COLO829 (cell line): ENCODE results near the gene RNU11.
A peak's percentile ranks its signal among the peaks of the same experiment; 100 is the strongest.
"Not testable (repeated sequence)": the region's sequence is repeated elsewhere in the genome, so short reads cannot be mapped to it uniquely, and the experiment has no call there.

Source experiments
- DNase-seq: peaks from one replicate; pipeline ENCODE4 v3.0.0; 2012; ENCODE audit warnings: low spot score

The RNU11 gene

DNA sequence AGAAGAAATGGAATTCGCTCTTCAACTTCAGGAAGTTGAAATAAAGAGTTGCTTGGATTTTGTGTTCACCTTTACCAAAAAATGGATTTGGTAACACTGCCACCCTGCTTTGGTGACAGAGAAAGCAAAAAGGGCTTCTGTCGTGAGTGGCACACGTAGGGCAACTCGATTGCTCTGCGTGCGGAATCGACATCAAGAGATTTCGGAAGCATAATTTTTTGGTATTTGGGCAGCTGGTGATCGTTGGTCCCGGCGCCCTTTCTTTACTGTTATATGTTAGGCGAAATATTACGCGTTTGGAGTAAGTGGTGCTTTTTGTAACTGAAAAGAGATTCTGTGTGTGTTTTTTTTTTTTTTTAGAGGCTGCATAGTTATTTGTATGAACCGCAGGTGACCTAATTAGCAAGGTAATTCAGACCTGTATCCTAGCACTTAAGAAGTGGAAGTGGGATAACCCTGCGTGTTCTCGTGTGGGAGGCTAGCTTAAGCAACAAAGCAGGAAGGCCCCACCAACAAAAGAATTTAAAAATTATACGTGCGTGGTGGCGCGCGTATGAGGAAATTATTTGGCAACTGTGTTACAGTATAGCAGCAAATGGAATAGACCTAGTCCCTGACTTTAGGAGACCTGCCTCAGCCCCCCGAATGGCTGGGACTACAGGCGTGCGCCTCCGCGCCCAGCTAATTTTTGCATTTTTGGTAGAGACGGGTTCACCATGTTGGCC lies at the start of gene RNU11:
Gene RNU11, plus strand, starts transcription at position 127 of the 725 bp plus-strand sequence.
- DNase-seq: peak; percentile 93

DNA sequence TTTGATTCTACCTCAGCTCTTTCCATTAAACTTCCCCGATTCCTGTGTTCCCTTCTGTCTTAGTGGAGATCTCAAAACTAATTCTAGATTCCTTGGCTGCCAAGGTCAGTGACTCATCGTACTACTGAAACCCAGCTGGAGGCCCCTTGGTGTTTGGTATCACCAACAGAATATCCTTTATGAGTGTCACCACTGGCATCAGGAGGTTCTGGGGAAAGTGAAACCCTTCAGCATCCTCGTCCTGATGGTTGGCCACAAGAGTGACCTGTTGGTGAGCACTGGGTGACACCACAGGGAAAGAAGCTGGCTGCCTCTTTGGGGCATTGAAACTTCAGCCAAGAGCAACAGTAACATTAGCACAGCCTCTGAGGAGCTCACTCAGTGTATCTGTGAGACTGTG lies 46.7 kb upstream of the RNU11 start:
- peak; percentile 53 for DNase-seq

DNA sequence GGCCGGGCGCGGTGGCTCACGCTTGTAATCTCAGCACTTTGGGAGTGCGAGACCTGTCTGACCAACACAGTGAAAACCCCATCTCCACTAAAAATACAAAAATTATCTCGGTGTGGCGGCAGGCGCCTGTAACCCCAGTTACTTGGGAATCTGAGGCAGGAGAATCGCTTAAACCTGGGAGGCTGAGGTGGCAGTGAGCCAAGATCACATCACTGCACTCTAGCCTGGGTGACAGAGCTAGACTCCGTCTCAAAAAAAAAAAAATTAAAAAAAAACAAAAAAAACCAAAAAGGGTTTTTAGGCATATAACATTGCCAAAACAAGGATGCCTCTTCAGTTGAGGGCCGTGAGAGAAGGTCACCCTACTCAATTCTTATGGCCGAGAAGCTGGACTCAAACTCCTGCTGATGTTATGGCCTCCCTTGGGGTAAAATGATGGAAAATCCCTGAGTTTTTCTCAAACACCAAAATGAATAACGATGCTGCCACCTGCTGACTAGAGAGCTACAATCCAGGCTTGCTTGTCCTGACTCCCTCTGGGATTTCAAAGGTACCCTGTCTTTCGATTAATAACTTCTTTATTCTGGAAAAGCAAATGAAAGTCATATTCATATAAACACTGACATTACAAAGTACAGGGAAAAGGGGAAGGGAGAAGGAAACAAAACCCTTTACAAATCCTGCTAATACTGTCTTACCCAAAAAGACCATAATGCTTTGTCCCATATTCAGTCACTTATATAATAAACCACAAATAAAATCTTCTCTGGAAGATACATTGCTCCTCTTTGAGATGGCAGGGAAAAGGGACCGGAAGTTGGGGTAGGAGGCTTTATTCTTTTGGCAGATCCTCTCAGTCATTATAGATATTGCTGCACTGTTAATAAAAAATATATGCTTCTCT lies 45.6 kb upstream of the RNU11 start:
- DNase-seq: peak; percentile 66

DNA sequence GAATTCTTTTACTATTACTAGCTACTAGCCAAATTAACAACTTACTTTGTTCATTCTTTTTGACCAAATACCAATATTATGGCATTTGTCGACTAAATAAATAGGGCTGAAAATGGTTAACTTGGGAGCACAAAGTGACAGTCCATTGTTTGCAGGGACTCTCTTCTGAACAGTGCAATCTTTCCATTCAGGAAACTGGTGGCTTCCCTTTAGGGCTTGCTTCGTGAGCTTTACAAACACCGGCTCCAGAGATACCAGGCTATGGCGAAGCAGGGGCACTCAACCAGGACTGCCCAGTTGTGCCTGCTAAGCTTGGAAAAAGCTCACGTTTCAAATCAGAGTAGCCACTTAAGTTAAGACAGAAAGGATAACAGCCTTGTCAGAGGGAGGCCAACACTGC lies 44.0 kb upstream of the RNU11 start:
- no peak for DNase-seq

DNA sequence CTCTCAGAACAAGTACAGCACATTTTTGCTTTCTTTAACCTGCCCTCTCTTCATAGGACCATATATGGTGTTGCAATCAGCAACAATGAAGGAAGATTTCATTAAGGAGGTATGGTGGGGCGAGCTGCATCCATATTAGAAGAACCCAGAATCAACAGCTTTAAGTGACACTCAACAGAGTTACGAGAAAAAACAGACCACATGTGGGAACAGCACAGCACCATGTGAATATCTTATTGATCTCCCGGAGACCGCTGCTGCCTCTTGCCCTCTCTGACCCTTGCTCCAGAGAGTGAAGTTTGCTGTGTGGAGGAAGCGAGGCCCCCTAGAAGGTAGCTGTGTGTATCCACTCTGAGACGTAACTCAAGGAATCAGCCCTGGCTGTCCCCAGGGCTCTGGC lies 43.4 kb upstream of the RNU11 start:
- DNase-seq: no peak

DNA sequence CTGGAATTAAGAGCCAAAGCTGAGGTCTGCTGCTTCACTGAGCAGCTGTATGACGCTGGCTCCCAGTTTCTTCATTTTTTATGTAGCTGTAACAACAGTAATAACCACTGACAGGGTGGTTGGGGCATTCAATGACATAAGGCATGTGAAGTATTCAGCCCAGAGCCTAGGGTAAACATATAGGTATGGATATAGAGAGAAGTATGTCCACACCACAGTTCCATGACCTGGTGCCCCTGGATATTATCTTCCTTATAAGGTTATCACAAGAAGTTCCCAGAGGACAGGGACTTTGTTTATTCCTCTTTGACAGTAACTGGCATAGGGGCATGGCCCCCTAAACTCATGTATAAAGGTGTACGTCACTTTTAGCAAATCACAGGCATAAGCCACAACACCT lies 41.6 kb upstream of the RNU11 start:
- no peak for DNase-seq

DNA sequence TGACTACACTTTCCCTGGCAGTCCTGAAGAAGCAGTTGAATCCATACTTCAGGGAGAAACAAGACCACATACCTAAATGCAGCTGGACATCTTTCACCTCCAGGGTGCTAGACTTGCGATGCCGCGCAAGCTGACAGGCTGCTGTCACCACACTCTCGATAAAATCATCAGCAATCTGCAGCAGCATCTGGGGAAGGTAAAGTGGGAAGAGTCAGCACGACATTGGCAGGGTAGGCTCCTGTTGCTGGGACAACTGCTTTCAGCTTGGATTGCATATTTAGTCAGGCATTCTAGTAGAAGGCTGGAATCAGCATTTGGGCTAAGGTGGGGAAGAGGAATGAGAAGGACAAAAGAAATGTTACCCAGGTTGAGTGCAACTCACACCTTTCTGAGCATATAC lies 35.2 kb upstream of the RNU11 start:
- no peak for DNase-seq

DNA sequence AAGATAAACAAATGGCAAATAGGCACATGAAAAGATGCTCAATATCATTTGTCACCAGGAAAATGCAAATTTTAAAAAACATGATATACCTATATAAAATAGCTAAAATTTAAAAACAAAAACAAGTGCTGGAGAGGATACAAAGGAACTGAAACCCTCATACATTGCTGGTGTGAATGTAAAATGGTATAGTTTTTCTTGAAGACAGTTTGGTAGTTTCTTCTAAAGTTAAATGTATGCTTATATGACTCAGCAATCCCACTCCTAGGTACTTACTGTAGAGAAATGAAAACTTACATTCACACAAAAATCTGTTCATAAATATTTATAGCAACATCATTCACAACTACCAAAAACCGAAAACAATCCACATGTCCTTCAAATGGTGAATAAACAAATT lies 16.7 kb upstream of the RNU11 start:
- DNase-seq: no peak

DNA sequence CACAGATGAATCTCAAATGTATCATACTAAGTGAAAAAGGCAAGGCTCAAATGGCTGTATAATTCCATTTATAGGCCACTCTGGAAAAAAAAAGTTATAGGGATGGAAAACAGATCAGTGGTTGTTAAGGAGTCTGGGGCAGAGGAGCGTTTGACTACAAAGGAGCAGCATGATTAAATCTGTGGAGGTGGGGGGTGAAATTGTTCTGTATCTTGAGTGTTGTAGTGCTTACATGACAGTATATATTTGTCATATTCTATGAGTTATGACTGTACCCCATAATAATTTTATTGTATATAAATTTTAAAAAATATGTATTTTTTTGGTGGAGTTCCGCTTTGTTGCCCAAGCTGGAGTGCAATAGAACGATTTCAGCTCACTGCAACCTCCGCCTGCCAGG lies 15.8 kb upstream of the RNU11 start:
- no peak for DNase-seq

DNA sequence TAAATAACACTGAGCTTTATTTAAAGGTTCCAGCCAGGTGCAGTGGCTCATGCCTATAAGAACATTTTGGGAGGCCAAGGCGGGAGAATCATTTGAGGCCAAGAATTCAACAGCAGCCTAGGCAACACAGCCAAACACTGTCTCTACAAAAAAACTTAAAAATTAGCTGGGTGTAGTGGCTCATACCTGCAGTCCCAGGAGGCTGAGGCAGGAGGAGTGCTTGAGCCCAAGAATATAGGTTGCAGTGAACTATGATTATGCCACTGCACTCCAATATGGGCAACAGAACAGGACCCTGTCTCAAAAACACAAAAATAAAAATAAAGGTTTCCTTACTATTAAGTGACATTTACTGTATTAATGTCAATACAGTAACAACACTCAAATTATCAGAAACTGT lies 7.6 kb upstream of the RNU11 start:
- DNase-seq: no peak

DNA sequence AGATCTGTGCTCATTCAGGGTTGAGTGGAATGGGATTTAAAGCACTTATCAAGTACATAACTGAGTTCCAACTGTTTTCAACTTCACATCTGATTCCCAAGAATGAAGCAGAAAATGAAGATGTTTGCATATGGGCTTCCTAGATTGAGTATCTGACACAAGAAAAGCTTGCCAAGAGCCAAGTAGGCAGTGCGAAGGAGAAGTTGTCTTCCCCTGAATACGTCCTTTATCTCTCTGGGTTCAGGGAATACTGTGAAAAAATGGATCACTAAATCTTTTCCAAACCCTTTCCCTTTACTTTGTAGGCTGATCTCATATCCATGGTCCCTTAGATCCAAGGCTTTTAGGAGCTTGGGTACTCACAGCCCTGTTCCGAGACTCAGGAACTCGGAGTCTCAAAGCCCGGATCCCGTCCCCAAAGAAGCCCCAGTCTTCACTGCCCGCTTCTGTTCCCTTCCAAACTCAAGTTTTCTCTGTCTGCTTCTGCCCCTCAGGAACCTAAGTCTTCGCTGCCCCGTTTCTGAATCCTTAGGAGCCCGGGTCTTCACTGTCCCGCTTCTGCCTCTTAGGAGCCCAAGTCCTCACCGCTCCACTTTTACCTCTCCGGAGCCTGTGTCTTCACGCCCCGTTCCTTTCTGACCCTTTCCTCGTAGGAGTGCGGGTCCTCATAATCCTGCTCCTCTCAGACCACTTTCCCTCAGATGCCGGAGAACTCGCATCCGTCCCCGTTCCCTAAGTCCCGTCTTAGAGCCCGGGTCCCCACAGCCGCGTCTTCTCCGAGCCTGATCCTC lies 6.1 kb upstream of the RNU11 start:
- peak; percentile 13 for DNase-seq

DNA sequence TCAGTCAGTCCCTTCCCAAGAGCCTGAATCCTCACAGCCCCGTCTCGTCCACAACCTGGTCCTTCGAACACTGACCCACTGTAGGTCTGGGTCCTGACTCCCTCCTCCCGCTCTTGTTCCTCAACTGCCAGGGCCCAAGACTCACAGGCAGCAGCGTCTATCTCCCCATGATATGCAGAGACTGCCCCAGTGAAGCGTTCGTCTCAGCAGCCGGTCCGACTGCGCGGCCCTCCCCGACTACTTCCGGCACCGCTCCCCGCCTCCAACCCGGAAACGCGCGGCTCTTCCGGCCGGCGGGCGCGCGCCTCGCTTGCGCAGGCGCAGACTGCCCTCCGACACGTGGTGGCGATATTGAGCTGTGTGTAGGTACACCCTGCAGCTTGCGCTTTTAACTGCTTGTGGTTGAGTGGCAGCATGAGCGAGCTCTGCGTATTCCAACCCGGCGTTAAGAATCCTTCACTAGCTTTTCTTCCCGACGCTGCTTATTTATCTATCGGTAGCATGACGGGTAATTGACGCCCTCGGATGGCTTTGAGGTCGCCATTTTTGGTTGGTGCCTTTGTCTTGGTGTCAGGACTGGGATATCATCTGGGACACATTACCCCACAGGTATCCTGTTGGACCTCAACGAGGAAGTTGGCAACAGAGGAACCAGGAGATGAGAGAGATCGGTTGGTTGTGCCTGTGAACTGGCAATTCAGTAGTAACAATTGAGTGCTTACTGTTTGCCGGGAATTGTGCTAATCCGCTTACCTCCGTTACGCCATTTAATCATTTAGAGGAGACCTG lies 5.4 kb upstream of the RNU11 start, which contains the start of gene TAF12:
Gene TAF12, minus strand, starts transcription at position 221 of the 789 bp plus-strand sequence. CDS start 20,986 bp downstream, outside the sequence.
- DNase-seq: peak; percentile 90

DNA sequence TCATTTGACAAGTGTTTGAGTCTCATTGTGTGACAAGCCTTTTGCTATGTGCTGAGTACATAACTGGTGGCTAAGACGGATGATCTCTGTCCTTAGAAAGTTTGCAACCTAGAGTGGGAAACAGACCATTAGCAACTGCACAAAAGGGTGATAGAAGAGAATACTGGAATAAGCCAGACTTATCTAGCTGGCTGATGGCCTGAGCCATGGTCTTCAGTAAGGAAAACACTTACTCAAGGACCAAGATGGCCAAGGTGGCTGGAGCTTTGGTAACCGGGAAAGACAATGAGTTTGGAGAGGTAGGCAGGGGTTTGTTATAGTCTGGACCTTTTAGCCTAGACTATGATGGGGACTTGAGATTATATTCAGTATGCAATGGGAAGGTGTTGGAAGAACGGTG lies 3.9 kb upstream of the RNU11 start:
- DNase-seq: no peak

DNA sequence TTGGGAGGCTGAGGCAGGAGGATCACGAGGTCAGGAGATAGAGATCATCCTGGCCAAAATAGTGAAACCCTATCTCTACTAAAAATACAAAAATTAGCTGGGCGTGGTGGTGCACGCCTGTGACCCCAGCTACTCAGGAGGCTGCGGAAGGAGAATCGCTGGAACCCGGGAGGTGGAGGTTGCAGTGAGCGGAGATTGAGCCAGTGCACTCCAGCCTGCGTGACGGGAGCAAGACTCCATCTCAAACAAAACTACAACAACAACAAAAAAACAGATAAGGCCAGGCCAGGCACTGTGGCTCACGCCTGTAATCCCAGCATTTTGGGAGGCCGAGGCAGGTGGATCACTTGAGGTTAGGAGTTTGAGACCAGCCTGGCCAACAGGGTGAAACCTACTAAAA lies 3.0 kb upstream of the RNU11 start:
- DNase-seq: not testable (repeated sequence)

DNA sequence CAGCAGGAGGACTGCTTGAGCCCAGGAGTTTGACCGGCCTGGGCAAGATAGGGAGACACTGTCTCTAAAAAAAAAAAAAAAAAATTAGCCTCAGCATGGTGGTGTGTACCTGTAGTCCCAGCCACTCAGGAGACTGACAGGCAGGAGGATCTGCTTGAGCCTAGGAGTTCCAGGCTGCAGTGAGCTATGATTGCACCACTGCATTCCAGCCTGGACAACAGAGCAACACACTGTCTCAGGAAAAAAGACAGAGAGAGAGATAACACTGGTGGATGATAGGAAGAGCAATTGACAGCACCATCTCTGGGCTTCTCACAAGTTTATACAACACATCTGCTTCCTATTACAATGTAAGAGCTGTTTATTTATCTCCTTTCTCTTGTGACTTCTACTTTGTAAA lies 2.4 kb upstream of the RNU11 start:
- DNase-seq: no peak

DNA sequence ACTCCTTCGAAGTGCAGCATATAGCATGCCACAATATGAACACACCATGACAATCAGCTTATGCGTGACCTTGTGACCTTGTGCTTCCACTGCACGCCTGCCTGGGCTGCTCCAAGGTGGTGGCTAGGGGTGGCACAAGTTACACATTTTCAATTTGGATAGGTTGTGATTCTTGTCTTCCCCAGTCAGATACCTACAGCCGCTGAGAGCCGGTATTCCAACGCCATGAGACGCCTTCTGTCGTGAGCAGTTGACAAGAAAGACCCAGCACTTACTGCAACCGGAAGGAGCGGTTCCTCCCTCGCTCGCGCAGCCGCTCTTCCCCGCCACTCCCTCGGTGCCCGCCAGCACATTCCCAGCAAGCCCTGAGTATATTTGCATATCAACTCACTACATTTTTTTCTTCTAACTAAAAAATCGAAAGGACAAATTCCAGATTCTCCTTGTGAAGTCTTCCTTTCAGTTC lies 359 bp upstream of the RNU11 start:
- peak; percentile 90 for DNase-seq

DNA sequence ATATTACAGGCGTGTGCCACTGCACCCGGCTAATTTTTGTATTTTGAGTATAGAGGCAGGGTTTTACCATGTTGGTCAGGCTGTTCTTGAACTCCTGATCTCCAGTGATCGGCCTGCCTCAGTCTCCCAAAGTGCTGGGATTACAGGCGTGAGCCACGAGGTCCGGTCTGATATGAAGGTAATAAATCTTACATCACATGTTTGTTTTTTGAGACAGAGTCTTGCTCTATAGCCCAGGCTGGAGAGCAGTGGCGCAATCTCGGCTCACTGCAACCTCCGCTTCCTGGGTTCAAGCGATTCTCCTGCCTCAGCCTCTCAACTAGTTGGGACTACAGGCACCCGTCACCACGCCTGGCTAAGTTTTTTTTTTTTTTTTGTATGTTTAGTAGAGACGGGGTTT lies 4.7 kb downstream of the RNU11 start:
- DNase-seq: not testable (repeated sequence)

DNA sequence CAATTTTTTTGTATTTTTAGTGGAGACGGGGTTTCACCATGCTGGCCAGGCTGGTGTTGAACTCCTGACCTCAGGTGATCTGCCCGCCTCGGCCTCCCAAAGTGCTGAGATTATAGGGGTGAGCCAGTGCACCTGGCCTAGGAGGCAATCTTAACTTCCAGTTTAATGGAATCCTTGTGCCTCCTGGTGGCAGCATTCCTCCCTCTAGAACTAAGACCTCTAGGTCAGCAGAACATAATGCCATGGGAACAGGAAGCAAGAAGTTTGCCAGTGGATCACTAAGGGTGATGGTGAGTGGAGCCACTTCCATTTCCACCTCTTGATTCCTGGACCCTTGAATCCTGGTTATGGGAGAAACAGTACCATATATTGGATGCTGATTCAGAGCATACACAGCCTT lies 5.5 kb downstream of the RNU11 start:
- DNase-seq: not testable (repeated sequence)

DNA sequence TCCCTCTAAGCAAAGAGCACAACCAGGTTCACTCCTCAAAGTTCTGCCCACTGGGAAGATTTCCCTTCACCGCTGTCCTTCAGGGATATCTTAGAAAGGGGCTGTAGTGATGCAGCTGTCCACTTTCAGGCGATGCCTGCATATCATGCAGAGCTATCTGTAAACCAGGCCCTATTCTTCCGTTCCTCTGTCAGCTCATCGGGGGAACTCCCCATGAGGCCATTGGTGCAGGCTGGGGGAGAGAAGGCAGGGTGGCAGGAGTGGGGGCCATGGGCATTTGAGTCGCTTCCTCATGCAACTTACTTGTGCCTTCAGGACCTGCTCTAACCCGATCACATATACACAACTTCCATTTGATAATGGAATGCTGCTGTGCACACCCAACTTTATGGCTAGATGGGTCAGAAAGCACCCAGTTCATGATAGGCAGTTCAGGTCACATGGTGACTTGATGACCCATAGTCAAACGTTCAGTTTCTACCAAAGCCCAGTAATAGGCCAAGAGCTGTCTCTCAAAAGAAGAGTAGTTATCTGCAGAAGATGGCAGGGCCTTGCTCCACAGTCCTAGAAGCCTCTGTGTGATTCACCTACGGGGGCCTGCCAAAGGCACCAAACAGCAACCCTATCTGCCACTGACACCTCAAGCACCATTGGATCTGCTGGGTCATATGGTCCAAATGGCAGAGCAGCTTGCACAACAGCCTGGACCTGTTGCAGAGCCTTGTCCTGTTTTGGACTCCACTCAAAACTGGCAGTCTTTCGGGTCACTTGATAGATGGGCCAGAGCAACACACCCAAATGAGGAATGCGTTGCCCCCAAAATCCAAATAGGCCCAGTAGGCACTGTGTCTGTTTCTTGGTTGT lies 7.3 kb downstream of the RNU11 start:
- DNase-seq: not testable (repeated sequence)

DNA sequence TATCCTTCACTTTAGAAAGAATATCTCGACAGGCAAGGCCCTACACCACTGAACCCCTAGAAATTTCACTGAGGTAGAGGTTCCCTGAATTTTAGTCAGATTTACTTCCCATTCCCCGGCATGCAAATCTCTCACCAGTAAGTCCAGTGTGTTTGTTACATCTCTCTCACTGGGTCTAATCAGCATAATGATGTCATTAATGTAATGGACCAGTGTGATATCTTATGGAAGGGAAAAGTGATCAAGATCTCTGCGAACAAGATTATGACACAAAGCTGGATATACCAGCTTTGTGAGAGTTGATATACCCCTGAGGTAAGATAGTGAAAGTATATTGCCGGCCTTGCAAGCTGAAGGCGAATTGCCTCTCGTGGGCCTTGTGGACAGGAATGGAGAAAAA lies 7.9 kb downstream of the RNU11 start:
- DNase-seq: no peak
